Transverse colon (tissue), 4 donors: Measurements from ENCODE around the gene SOX1.

Experiments used
- POLR2AphosphoS5 ChIP-seq, 3 donors: sonication (generic); formaldehyde crosslinking; IDR thresholded peaks; one replicate each; pipeline ENCODE4 v1.6.1; 2016; ENCODE audit warnings: antibody characterized with exemption in 3 of 3
- TF ChIP-seq, protein P1 (sequence below), 5 experiments: fragments of 200-600 bp in 3 of 5; fragments of 450-650 bp in 2 of 5; sonication (generic) in 3 of 5; IDR thresholded peaks; 1 replicate in 2 of 5; 2 replicates in 3 of 5; pipeline ENCODE4 v1.5.1; 2016 to 2017; ENCODE audit warnings: antibody characterized with exemption in 5 of 5, inconsistent platforms in 3 of 5, mild to moderate bottlenecking in 2 of 5, moderate library complexity in 1 of 5

DNA sequence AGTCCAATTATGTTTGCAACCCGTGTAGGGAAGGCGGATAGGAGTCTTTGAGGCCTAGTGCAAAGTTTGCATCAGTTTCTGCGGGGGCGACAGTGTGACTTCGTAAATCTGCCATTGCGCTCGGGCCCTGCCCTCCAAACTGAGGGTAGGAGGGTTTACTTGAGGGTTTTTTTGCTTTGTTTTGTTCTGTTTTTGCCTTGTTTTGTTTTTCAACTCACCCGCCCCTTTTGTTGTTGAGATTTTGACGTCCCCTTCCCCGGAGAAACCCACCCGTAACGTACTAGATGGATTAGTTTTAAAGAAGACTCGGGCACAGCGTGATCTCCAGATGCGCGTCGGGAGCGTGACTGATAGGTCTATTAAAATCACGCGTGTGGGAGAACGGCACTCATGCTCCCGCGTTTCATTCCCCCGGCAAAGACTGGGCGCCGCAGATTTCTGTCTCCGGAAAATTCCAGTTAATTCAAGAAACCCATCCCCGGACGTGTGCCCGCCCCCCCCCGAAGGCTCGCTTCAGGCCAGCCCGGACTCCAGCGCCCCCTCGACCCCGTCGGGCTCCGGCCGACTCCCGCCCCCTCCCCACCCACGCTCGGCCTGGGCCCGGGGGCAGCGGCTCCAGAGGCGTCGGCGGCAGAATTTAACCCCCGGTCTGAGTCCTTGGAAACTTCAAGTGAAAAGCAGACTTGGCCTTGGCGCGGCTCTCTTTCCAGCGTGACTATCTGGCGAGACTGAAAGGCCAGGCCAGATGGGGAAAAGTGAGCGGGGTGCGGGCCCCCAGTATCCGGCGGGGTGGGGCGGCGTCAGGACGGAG is 5.0 kb downstream of the SOX1 start:
- TF ChIP-seq, protein P1, sequence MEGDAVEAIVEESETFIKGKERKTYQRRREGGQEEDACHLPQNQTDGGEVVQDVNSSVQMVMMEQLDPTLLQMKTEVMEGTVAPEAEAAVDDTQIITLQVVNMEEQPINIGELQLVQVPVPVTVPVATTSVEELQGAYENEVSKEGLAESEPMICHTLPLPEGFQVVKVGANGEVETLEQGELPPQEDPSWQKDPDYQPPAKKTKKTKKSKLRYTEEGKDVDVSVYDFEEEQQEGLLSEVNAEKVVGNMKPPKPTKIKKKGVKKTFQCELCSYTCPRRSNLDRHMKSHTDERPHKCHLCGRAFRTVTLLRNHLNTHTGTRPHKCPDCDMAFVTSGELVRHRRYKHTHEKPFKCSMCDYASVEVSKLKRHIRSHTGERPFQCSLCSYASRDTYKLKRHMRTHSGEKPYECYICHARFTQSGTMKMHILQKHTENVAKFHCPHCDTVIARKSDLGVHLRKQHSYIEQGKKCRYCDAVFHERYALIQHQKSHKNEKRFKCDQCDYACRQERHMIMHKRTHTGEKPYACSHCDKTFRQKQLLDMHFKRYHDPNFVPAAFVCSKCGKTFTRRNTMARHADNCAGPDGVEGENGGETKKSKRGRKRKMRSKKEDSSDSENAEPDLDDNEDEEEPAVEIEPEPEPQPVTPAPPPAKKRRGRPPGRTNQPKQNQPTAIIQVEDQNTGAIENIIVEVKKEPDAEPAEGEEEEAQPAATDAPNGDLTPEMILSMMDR (IDR thresholded peaks at IDR 0.05) = no peak
- no peak for TF ChIP-seq POLR2AphosphoS5 (IDR thresholded peaks at IDR 0.05)
